B cell (primary cell): ENCODE measurements around the gene RASA3. TPM values are rescaled to one million over a fixed set of nuclear protein-coding genes. Genes with fewer than 3 reads are reported as not detected.
A peak's percentile ranks its signal among the peaks of the same experiment; 100 is the strongest.

ENCODE experiments used
- ATAC-seq: fragments of 200-7000 bp; cut with Tn5 transposase; one replicate; pipeline ENCODE4 v1.10.0; 2021; ENCODE audit warnings: low read depth, mild to moderate bottlenecking, moderate number of reproducible peaks, moderate library complexity
- CTCF ChIA-PET: fragments of 350-600 bp; sonication (Branson Sonifier 250); formaldehyde crosslinking; loops from one replicate; lab custom pipeline; 2021; ENCODE audit warnings: antibody characterized with exemption, inconsistent platforms; lab: Charles Lee
- POLR2A ChIA-PET: fragments of 350-600 bp; sonication (Branson Sonifier 250); formaldehyde crosslinking; loops from one replicate; lab custom pipeline; 2021; ENCODE audit warnings: antibody characterized with exemption; lab: Charles Lee
- DNase-seq: peaks from one replicate; pipeline ENCODE4 v3.0.0; 2013
- H2AFZ ChIP-seq: 2 replicates; pipeline ENCODE4 v1.6.1; 2012; ENCODE audit warnings: mild to moderate bottlenecking, low read depth, low read length; ENCODE audit not compliant: insufficient read depth, poor library complexity, severe bottlenecking
- H3K27ac ChIP-seq, 2 donors: 1 replicate in 1 of 2; 2 replicates in 1 of 2; pipeline ENCODE4 v1.5.1; 2012 to 2013; ENCODE audit warnings: low read length in 2 of 2, mild to moderate bottlenecking in 2 of 2, moderate library complexity in 1 of 2
- H3K27me3 ChIP-seq, 4 experiments: fragments of 200-600 bp in 1 of 4; sonication (generic) in 1 of 4; replicated peaks in 1 of 4; 1 replicate in 2 of 4; 2 replicates in 2 of 4; pipeline versions ENCODE4 v1.6.1 to v1.7.0; 2013 to 2016; ENCODE audit warnings: low read length in 3 of 4, mild to moderate bottlenecking in 2 of 4, mixed read lengths in 1 of 4, moderate library complexity in 1 of 4; ENCODE audit not compliant: insufficient read depth in 4 of 4, control insufficient read depth in 3 of 4; ENCODE audit errors: control extremely low read depth in 1 of 4
- H3K36me3 ChIP-seq, 2 experiments: replicated peaks in 1 of 2; 1 replicate in 1 of 2; 2 replicates in 1 of 2; pipeline versions ENCODE4 v1.6.1 to v1.7.1; 2013; ENCODE audit warnings: low read length in 1 of 2; ENCODE audit not compliant: insufficient read depth in 2 of 2, control insufficient read depth in 1 of 2; ENCODE audit errors: control extremely low read depth in 1 of 2, extremely low read depth in 1 of 2
- H3K4me1 ChIP-seq, 2 donors: fragments of 200-600 bp in 1 of 2; sonication (generic) in 1 of 2; 1 replicate in 1 of 2; 2 replicates in 1 of 2; pipeline versions ENCODE4 v1.5.1 to v1.6.1; 2013 to 2017; ENCODE audit warnings: low read length in 2 of 2; ENCODE audit not compliant: control insufficient read depth in 2 of 2, insufficient read depth in 2 of 2
- H3K4me2 ChIP-seq: replicated peaks from 2 replicates; pipeline ENCODE3; 2012; ENCODE audit warnings: mild to moderate bottlenecking, low read depth, low read length; ENCODE audit not compliant: poor library complexity, severe bottlenecking
- H3K4me3 ChIP-seq, 5 experiments: fragments of 200-600 bp in 1 of 5; sonication (generic) in 1 of 5; 1 replicate in 3 of 5; 2 replicates in 2 of 5; pipeline versions ENCODE4 v1.5.1 to v1.7.0; 2011 to 2016; ENCODE audit warnings: low read length in 4 of 5, mild to moderate bottlenecking in 4 of 5, low read depth in 2 of 5, control low read depth in 1 of 5, moderate library complexity in 1 of 5; ENCODE audit not compliant: insufficient read depth in 1 of 5; ENCODE audit errors: control extremely low read depth in 1 of 5, extremely low read depth in 1 of 5
- H3K79me2 ChIP-seq: fragments of 200-600 bp; sonication (generic); one replicate; pipeline ENCODE4 v1.6.0; 2016; ENCODE audit warnings: low read length; ENCODE audit not compliant: control insufficient read depth, insufficient read depth
- H3K9ac ChIP-seq: fragments of 200-600 bp; sonication (generic); 2 replicates; pipeline ENCODE4 v1.6.1; 2017; ENCODE audit warnings: mild to moderate bottlenecking, low read length, moderate library complexity
- H3K9me3 ChIP-seq, 3 donors: one replicate each; pipeline versions ENCODE4 v1.6.1 to v1.7.1; 2013; ENCODE audit warnings: low read length in 2 of 3; ENCODE audit not compliant: control insufficient read depth in 2 of 3, insufficient read depth in 1 of 3; ENCODE audit errors: control extremely low read depth in 1 of 3
- H4K20me1 ChIP-seq: 2 replicates; pipeline ENCODE4 v1.6.0; 2012; ENCODE audit warnings: mild to moderate bottlenecking, low read length; ENCODE audit not compliant: insufficient read depth, control insufficient read depth, poor library complexity, severe bottlenecking
- H3K27ac Mint-ChIP-seq: one replicate; pipeline ENCODE4 v1.8.0; 2021; ENCODE audit warnings: mixed read lengths
- H3K27me3 Mint-ChIP-seq: one replicate; pipeline ENCODE4 v1.8.0; 2021; ENCODE audit warnings: mixed read lengths
- H3K4me1 Mint-ChIP-seq: one replicate; pipeline ENCODE4 v1.8.0; 2021; ENCODE audit warnings: mixed read lengths
- H3K4me3 Mint-ChIP-seq: one replicate; pipeline ENCODE4 v1.8.0; 2021; ENCODE audit warnings: mixed read lengths
- H3K9me3 Mint-ChIP-seq: one replicate; pipeline ENCODE4 v1.8.0; 2022; ENCODE audit warnings: mixed read lengths; ENCODE audit not compliant: insufficient read depth
- EZH2 ChIP-seq: IDR thresholded peaks from 2 replicates; pipeline ENCODE4 v1.6.1; 2012; ENCODE audit warnings: borderline replicate concordance, low read depth, mild to moderate bottlenecking, moderate library complexity, low read length; ENCODE audit not compliant: insufficient read depth, poor library complexity, severe bottlenecking
- WGBS: methylation state at CpG from one replicate; pipeline ENCODE4 v1.1.5; 2013; ENCODE audit warnings: missing lambda C conversion rate; ENCODE audit not compliant: insufficient coverage; 5-methylcytosine and 5-hydroxymethylcytosine counted together
- intact Hi-C: fragments of 100-400 bp; cut with micrococcal nuclease; formaldehyde crosslinking; loops from one replicate; pipeline ENCODE4 v1.10.0; 2022
- polyA plus RNA-seq: library from polyadenylated mRNA; depleted of rRNA; stranded (reverse); fragments of >200 nt; gene quantifications from 2 replicates; pipeline ENCODE4 v1.2.3, GENCODE V29; 2012
- total RNA-seq, 2 donors: library from RNA; stranded (reverse); fragments of 120-200 nt in 1 of 2; gene quantifications; 1 replicate in 1 of 2; 2 replicates in 1 of 2; pipeline versions ENCODE4 v1.2.3 to v1.2.4, GENCODE V29; 2013 to 2022
- TF ChIP-seq, protein P1 (sequence below): fragments of 200-600 bp; IDR thresholded peaks from one replicate; pipeline ENCODE4 v1.8.0; 2022; ENCODE audit warnings: antibody characterized with exemption, mild to moderate bottlenecking

Gene RASA3
- total and polyA plus RNA-seq, 2 donors (not counting 1 experiment from before 2014, with no cell fraction given): 54.2 to 87.4 TPM

GRCh38 chr13:114023716-114024602 lies 108.5 kb downstream of the RASA3 start:
- H3K27me3 Mint-ChIP-seq: no peaks in the 10 kb centered on the region
- H3K4me2 ChIP-seq: peak overlapping the region; percentile 65
- H3K27ac Mint-ChIP-seq: peak overlapping the region; percentile 65
- intact Hi-C loops: loop anchor here (1.0 kb wide), 1 partner anchor 25 kb away; no protein-coding TSS in a partner anchor
- ChIA-PET CTCF (interaction anchor here (1.7 kb wide), 1 partner anchor 87 kb away, joined by 5 read pairs; no protein-coding TSS in a partner anchor), POLR2A (no interaction called here)
- H3K4me1 ChIP-seq: peaks cover 27 to 62% of the 10 kb centered on the region in 2 donors
- no peaks in the 10 kb centered on the region for H3K27me3 ChIP-seq
- TF ChIP-seq, protein P1, sequence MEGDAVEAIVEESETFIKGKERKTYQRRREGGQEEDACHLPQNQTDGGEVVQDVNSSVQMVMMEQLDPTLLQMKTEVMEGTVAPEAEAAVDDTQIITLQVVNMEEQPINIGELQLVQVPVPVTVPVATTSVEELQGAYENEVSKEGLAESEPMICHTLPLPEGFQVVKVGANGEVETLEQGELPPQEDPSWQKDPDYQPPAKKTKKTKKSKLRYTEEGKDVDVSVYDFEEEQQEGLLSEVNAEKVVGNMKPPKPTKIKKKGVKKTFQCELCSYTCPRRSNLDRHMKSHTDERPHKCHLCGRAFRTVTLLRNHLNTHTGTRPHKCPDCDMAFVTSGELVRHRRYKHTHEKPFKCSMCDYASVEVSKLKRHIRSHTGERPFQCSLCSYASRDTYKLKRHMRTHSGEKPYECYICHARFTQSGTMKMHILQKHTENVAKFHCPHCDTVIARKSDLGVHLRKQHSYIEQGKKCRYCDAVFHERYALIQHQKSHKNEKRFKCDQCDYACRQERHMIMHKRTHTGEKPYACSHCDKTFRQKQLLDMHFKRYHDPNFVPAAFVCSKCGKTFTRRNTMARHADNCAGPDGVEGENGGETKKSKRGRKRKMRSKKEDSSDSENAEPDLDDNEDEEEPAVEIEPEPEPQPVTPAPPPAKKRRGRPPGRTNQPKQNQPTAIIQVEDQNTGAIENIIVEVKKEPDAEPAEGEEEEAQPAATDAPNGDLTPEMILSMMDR: no peak
- no peak for TF ChIP-seq EZH2
- H4K20me1 ChIP-seq: peaks cover 53% of the 10 kb centered on the region
- WGBS: 98% methylated on average over 30 of the region's 35 CpGs
- peaks cover 0 to 84% of the 10 kb centered on the region in 2 experiments for H3K36me3 ChIP-seq
- no peaks in the 10 kb centered on the region for H3K9me3 Mint-ChIP-seq
- peak overlapping the region; percentile 37 for H3K4me3 Mint-ChIP-seq
- H3K27ac ChIP-seq: peak overlapping the region; percentile 7 to 57
- H3K9ac ChIP-seq: no peak overlapping the region
- no peaks in the 10 kb centered on the region for H3K79me2 ChIP-seq
- DNase-seq: no peak
- H2AFZ ChIP-seq: peak overlapping the region; percentile 42
- peaks cover 0 to 8% (median 0%) of the 10 kb centered on the region in 3 donors for H3K9me3 ChIP-seq
- ATAC-seq: no peak
- no peak overlapping the region for H3K4me3 ChIP-seq
- peaks cover 51% of the 10 kb centered on the region for H3K4me1 Mint-ChIP-seq

GRCh38 chr13:114022876-114023275 lies 109.5 kb downstream of the RASA3 start:
- no peak overlapping the region for H3K4me3 Mint-ChIP-seq
- H3K27ac ChIP-seq: no peak overlapping the region
- H3K36me3 ChIP-seq: peaks cover 0 to 87% of the 10 kb centered on the region in 2 experiments
- WGBS: 91% methylated on average over 9 of the region's 12 CpGs
- no peaks in the 10 kb centered on the region for H3K27me3 Mint-ChIP-seq
- no peak overlapping the region for H2AFZ ChIP-seq
- CTCF ChIA-PET: interaction anchor here (1.7 kb wide), 1 partner anchor 88 kb away, joined by 5 read pairs; no protein-coding TSS in a partner anchor
- no peak for TF ChIP-seq EZH2
- TF ChIP-seq, protein P1: no peak
- H4K20me1 ChIP-seq: peaks cover 56% of the 10 kb centered on the region
- H3K9me3 ChIP-seq: peaks cover 0 to 8% (median 0%) of the 10 kb centered on the region in 3 donors
- H3K4me2 ChIP-seq: no peak overlapping the region
- peaks cover 46% of the 10 kb centered on the region for H3K4me1 Mint-ChIP-seq
- no peak overlapping the region for H3K4me3 ChIP-seq
- no peaks in the 10 kb centered on the region for H3K9me3 Mint-ChIP-seq
- no peak for ATAC-seq
- peaks cover 23 to 57% of the 10 kb centered on the region in 2 donors for H3K4me1 ChIP-seq
- H3K79me2 ChIP-seq: no peaks in the 10 kb centered on the region
- no peak overlapping the region for H3K9ac ChIP-seq
- intact Hi-C loops: no loop called here
- POLR2A ChIA-PET: no interaction called here
- H3K27ac Mint-ChIP-seq: no peak overlapping the region
- H3K27me3 ChIP-seq: no peaks in the 10 kb centered on the region
- DNase-seq: no peak
